Endothelial cell of umbilical vein (primary cell): Measurements from ENCODE around the gene KCNJ13.

ENCODE experiments used
- CTCF ChIP-seq, 2 donors: IDR thresholded peaks; 1 replicate in 1 of 2; 2 replicates in 1 of 2; pipeline ENCODE4 v1.5.1; 2011; ENCODE audit warnings: low read length in 2 of 2, mild to moderate bottlenecking in 2 of 2, moderate library complexity in 2 of 2, control low read depth in 1 of 2, inconsistent platforms in 1 of 2, low read depth in 1 of 2; ENCODE audit not compliant: insufficient read depth in 1 of 2; ENCODE audit errors: extremely low read depth in 1 of 2
- FOS ChIP-seq: IDR thresholded peaks from 2 replicates; pipeline ENCODE4 v1.6.1; 2011; ENCODE audit warnings: mild to moderate bottlenecking, low read length, moderate library complexity, borderline replicate concordance; ENCODE audit not compliant: insufficient read depth
- GATA2 ChIP-seq: IDR thresholded peaks from 2 replicates; pipeline ENCODE4 v1.7.0; 2011; ENCODE audit warnings: low read depth, mild to moderate bottlenecking, moderate library complexity, mixed read lengths, low read length; ENCODE audit not compliant: insufficient read length, insufficient read depth
- JUN ChIP-seq: IDR thresholded peaks from 2 replicates; pipeline ENCODE4 v1.6.1; 2011; ENCODE audit warnings: borderline replicate concordance, low read depth; ENCODE audit not compliant: insufficient read length, insufficient read depth
- POLR2A ChIP-seq: IDR thresholded peaks from 2 replicates; pipeline ENCODE4 v1.6.1; 2012; ENCODE audit warnings: low read depth, mild to moderate bottlenecking, control low read depth, low read length

GRCh38 chr2:232800166-232800565, 23.8 kb upstream of the KCNJ13 start:
- no peak for TF ChIP-seq CTCF (IDR thresholded peaks at IDR 0.05; ENCODE audit: extremely low read depth in 1 of 2, insufficient read depth in 1 of 2, low read depth in 1 of 2, low read length in 2 of 2)
- no peak for TF ChIP-seq GATA2
- TF ChIP-seq FOS = no peak
- no peak for TF ChIP-seq POLR2A
- TF ChIP-seq JUN = no peak
